GM12891 (cell line): Measurements from ENCODE around the gene DCUN1D4.

Source experiments
- POLR2A ChIP-seq: IDR thresholded peaks from 2 replicates; pipeline ENCODE4 v1.6.1; 2011; ENCODE audit warnings: low read depth, low read length, control low read depth
- POLR2AphosphoS5 ChIP-seq: IDR thresholded peaks from 2 replicates; pipeline ENCODE4 v1.6.1; 2011; ENCODE audit warnings: low read depth, low read length, control low read depth
- POU2F2 ChIP-seq: IDR thresholded peaks from 2 replicates; pipeline ENCODE4 v1.6.1; 2011; ENCODE audit warnings: low read depth, mild to moderate bottlenecking, control low read depth, low read length, moderate library complexity
- TAF1 ChIP-seq: IDR thresholded peaks from 2 replicates; pipeline ENCODE4 v1.6.1; 2011; ENCODE audit warnings: low read depth, low read length, control low read depth

DNA sequence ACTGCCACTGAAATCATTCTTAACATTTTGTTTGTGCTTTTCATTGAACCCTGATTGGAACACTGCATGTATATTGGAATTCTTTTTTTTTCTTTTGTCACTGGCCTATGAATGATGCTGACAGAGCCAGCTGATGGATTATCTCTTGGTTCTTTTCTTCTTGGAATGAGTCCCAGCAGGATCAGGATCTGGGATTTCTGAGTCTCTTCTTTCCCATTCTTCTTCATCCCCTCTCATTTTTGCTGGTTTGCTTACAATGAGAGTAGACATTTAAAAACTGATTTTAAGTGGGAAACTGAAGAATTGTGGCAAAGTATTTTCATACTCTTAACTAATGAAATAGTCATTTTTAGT is 9.0 kb downstream of the DCUN1D4 start:
- TF ChIP-seq POLR2AphosphoS5 (no peak), TAF1 (no peak), POLR2A (no peak), POU2F2 (no peak)
